Activated naive CD8-positive, alpha-beta T cell treated with anti-CD3 and anti-CD28 coated beads for 36 hours (primary cell): Measurements from ENCODE around the gene SPOCK2. TPM values are rescaled to one million over a fixed set of nuclear protein-coding genes. Genes with fewer than 3 reads are reported as not detected.

Source experiments
- DNase-seq: peaks from one replicate; pipeline ENCODE4 v3.0.0; 2021
- H3K27ac Mint-ChIP-seq: one replicate; pipeline ENCODE4 v1.8.0; 2022; ENCODE audit warnings: mild to moderate bottlenecking, moderate library complexity, mixed read lengths
- H3K27me3 Mint-ChIP-seq: one replicate; pipeline ENCODE4 v1.8.0; 2022; ENCODE audit warnings: mild to moderate bottlenecking, mixed read lengths
- H3K36me3 Mint-ChIP-seq: one replicate; pipeline ENCODE4 v1.8.0; 2021; ENCODE audit warnings: mild to moderate bottlenecking, mixed read lengths
- H3K4me1 Mint-ChIP-seq: one replicate; pipeline ENCODE4 v1.8.0; 2021; ENCODE audit warnings: mixed read lengths
- H3K4me3 Mint-ChIP-seq: one replicate; pipeline ENCODE4 v1.8.0; 2022; ENCODE audit warnings: mild to moderate bottlenecking, moderate library complexity, mixed read lengths
- H3K9me3 Mint-ChIP-seq: one replicate; pipeline ENCODE4 v1.8.0; 2022; ENCODE audit warnings: mixed read lengths
- total RNA-seq, 2 experiments: library from RNA; stranded (reverse); gene quantifications; one replicate each; pipeline ENCODE4 v1.2.3, GENCODE V29; 2021

The SPOCK2 gene
- total RNA-seq, 2 experiments from 2014 or later: 136 to 142 TPM

DNA sequence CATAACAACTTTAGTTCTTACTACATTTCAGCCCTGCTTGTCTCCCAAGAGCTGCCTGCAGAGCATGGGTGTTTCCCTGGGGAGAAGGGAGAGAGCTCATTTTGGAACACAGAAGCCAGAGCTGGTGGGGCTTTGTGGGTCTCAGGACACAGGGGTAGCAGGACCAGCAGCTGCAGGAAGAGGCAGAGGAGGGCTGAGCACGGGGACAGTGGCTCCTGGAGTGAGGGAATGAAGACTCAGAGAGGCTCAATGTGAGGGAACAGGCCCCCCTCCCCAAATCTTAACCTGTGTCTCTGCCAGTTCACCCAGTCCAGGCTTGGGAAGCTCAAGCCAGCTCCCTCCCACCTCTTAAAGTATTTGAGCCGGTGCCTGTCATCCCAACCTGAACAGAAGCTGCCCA, 74.2 kb downstream of the SPOCK2 start:
- DNase-seq: no peak
- Mint-ChIP-seq H3K9me3 (no peaks in the 10 kb centered on the region), H3K27me3 (no peaks in the 10 kb centered on the region), H3K27ac (no peak overlapping the region), H3K36me3 (no peaks in the 10 kb centered on the region), H3K4me3 (no peak overlapping the region), H3K4me1 (no peaks in the 10 kb centered on the region)

DNA sequence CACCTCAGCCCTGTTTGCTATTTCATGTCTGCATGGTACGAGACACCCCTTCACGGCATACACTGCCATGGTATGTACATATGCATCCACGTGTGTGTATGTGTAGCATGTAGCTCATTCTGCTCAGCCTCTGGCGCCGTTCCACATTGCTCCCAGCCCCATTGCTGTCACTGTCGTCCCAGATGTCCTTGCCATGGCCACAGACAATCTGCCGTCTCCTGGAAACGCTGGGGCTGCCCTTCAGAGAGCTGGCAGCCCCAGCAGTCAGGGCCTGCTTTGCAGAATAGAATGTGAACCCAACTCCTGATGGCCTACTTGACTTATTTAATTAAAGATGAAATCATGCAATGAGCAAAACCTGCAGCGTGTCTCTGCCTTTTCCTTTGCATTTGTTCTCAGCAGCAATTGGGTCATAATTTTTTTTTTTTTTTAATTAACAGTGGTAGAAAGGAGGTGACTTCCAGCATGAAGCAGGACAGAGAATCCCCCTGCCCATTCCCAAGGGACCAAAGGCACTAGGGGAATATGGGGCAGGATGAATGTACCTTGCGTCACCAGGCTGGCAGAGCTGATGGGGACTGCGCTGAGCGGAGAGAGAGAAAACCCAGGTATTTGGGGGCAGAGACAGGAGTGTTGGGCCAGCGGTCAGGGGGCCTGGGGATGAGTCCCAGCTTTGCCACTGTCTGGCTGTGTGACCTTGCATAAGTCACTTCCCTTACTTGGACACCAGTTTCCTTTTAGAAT, 75.0 kb downstream of the SPOCK2 start:
- no peak for DNase-seq
- no peaks in the 10 kb centered on the region for H3K4me1 Mint-ChIP-seq
- no peaks in the 10 kb centered on the region for H3K9me3 Mint-ChIP-seq
- H3K36me3 Mint-ChIP-seq: no peaks in the 10 kb centered on the region
- H3K27me3 Mint-ChIP-seq: no peaks in the 10 kb centered on the region
- H3K4me3 Mint-ChIP-seq: no peak overlapping the region
- H3K27ac Mint-ChIP-seq: no peak overlapping the region

GRCh38 chr10:72012796-72013195, 75.6 kb downstream of the SPOCK2 start:
- Mint-ChIP-seq H3K4me3 (no peak overlapping the region), H3K27me3 (no peaks in the 10 kb centered on the region), H3K4me1 (no peaks in the 10 kb centered on the region), H3K27ac (no peak overlapping the region), H3K9me3 (no peaks in the 10 kb centered on the region), H3K36me3 (no peaks in the 10 kb centered on the region)
- no peak for DNase-seq

GRCh38 chr10:72011976-72012512, 76.3 kb downstream of the SPOCK2 start:
- H3K27ac Mint-ChIP-seq: no peak overlapping the region
- H3K36me3 Mint-ChIP-seq: no peaks in the 10 kb centered on the region
- DNase-seq: no peak
- H3K9me3 Mint-ChIP-seq: no peaks in the 10 kb centered on the region
- H3K27me3 Mint-ChIP-seq: no peaks in the 10 kb centered on the region
- no peak overlapping the region for H3K4me3 Mint-ChIP-seq
- H3K4me1 Mint-ChIP-seq: no peaks in the 10 kb centered on the region

- no peak overlapping the region for H3K4me3 Mint-ChIP-seq
- no peaks in the 10 kb centered on the region for H3K9me3 Mint-ChIP-seq
- H3K36me3 Mint-ChIP-seq: no peaks in the 10 kb centered on the region
- no peaks in the 10 kb centered on the region for H3K27me3 Mint-ChIP-seq
- H3K4me1 Mint-ChIP-seq: no peaks in the 10 kb centered on the region
- H3K27ac Mint-ChIP-seq: no peak overlapping the region
- DNase-seq: no peak
These were observed 76.9 kb downstream of the SPOCK2 start for GRCh38 chr10:72011468-72011867.

DNA sequence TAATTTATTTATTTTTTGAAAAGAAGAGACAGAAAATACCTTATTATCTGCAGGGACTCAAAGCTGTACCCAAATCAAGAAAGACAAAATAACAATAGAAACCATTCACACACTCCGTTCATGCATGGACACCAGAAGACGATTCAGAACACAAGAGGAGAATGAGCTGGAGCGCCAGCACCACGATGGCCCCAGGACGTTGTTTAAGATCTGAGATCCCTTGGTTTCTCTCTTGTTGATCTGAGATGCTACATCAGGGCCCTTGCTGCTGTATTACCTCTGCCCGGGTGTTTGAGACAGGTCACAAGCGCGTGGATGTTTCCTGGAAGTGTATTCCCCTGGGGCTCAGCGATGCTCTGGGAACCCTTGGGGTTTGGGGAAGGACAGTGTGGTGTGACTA, 77.3 kb downstream of the SPOCK2 start:
- DNase-seq: no peak
- no peak overlapping the region for H3K27ac Mint-ChIP-seq
- H3K9me3 Mint-ChIP-seq: no peaks in the 10 kb centered on the region
- H3K4me3 Mint-ChIP-seq: no peak overlapping the region
- H3K27me3 Mint-ChIP-seq: no peaks in the 10 kb centered on the region
- no peaks in the 10 kb centered on the region for H3K4me1 Mint-ChIP-seq
- no peaks in the 10 kb centered on the region for H3K36me3 Mint-ChIP-seq

- Mint-ChIP-seq H3K36me3 (no peaks in the 10 kb centered on the region), H3K4me3 (no peak overlapping the region), H3K4me1 (no peaks in the 10 kb centered on the region), H3K27me3 (no peaks in the 10 kb centered on the region), H3K9me3 (no peaks in the 10 kb centered on the region), H3K27ac (no peak overlapping the region)
- no peak for DNase-seq
These were observed 77.9 kb downstream of the SPOCK2 start for GRCh38 chr10:72010234-72010973.

DNA sequence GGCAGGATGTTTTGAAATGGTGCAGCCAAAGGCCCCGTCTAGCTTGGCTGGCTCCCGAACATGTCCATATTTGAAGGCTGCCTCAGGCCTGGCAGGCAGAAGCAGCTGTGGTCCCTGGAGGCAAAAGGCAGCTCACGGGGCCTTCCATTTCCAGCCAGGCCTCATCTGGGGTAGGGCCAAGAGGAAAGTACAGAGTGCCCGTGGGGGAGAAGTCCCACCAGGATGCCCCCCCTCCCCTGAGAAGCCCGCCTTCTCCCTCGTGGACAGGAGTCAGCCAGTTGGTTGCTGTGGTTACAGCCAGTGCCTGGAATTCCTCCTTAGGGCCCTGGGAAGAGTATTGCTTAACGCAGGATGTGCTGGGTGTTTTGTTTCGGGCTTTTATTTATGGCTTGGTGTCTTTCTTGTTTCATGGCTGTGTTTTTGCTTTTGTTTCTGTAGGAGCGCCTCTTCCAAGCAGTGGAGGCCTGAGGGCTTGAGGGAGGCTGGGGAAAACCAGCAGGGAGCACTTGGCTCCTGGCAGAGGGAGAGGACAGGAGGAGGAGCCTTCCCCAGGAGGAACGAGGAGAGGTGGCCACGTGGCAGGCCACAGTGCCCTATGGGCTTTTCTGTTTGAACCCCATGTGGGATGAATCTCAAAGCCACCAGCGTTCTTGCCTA, 78.8 kb downstream of the SPOCK2 start:
- H3K4me3 Mint-ChIP-seq: no peak overlapping the region

GRCh38 chr10:72009051-72009424, 79.3 kb downstream of the SPOCK2 start:
- DNase-seq: no peak
- H3K4me3 Mint-ChIP-seq: no peak overlapping the region
- H3K9me3 Mint-ChIP-seq: no peaks in the 10 kb centered on the region
- no peaks in the 10 kb centered on the region for H3K4me1 Mint-ChIP-seq
- no peaks in the 10 kb centered on the region for H3K36me3 Mint-ChIP-seq
- H3K27me3 Mint-ChIP-seq: no peaks in the 10 kb centered on the region
- H3K27ac Mint-ChIP-seq: no peak overlapping the region

More for the DNA sequence above, 78.8 kb downstream of the SPOCK2 start:
- DNase-seq: no peak
- Mint-ChIP-seq H3K27me3 (no peaks in the 10 kb centered on the region), H3K27ac (no peak overlapping the region), H3K4me1 (no peaks in the 10 kb centered on the region), H3K36me3 (no peaks in the 10 kb centered on the region), H3K9me3 (no peaks in the 10 kb centered on the region)

Other genes starting within 250 kb of the SPOCK2 start
- gene PSAP, start 237.3 kb downstream of the SPOCK2 start, total RNA-seq: 10 to 100 TPM; 93.1 to 97.0 TPM
- under 1 TPM; 0.84 to 0.87 TPM for gene CHST3, start 124.2 kb downstream of the SPOCK2 start, total RNA-seq
- 10 to 100 TPM; 71.0 to 81.8 TPM for gene ANAPC16, start 127.5 kb upstream of the SPOCK2 start, total RNA-seq
- gene ASCC1, start 127.7 kb upstream of the SPOCK2 start, total RNA-seq: 10 to 100 TPM; 57.3 to 57.7 TPM
- 100 to 1,000 TPM; 422 to 424 TPM for gene DDIT4, start 185.4 kb upstream of the SPOCK2 start, total RNA-seq